Right ventricle myocardium inferior (tissue), 1 donor: ENCODE measurements around the gene PAM16. TPM values are rescaled to one million over a fixed set of nuclear protein-coding genes. Genes with fewer than 3 reads are reported as not detected.

ENCODE experiments used
- ATAC-seq: fragments of 200-7000 bp; cut with Tn5 transposase; one replicate; pipeline ENCODE4 v1.9.1; 2020; ENCODE audit warnings: mild to moderate bottlenecking, moderate library complexity
- DNase-seq: peaks from one replicate; pipeline ENCODE4 v3.0.0; 2021; ENCODE audit errors: missing footprints
- intact Hi-C: fragments of 100-400 bp; cut with DNase I; formaldehyde crosslinking; loops from one replicate; pipeline ENCODE4 v1.11.0; 2022
- total RNA-seq: library from RNA; stranded (reverse); fragmentation: NEBNext Ultra II Directional; extraction: Animal tissue kit (Norgen Biotek cat#: 25700); gene quantifications from one replicate; pipeline ENCODE4 v1.2.1, GENCODE V29; 2021
- donor health status: DM: no; HTN: yes; CAD: no; lungs with severe emphysema.

PAM16 gene
- total RNA-seq, 1 donor from 2014 or later, result 73.4 TPM

DNA sequence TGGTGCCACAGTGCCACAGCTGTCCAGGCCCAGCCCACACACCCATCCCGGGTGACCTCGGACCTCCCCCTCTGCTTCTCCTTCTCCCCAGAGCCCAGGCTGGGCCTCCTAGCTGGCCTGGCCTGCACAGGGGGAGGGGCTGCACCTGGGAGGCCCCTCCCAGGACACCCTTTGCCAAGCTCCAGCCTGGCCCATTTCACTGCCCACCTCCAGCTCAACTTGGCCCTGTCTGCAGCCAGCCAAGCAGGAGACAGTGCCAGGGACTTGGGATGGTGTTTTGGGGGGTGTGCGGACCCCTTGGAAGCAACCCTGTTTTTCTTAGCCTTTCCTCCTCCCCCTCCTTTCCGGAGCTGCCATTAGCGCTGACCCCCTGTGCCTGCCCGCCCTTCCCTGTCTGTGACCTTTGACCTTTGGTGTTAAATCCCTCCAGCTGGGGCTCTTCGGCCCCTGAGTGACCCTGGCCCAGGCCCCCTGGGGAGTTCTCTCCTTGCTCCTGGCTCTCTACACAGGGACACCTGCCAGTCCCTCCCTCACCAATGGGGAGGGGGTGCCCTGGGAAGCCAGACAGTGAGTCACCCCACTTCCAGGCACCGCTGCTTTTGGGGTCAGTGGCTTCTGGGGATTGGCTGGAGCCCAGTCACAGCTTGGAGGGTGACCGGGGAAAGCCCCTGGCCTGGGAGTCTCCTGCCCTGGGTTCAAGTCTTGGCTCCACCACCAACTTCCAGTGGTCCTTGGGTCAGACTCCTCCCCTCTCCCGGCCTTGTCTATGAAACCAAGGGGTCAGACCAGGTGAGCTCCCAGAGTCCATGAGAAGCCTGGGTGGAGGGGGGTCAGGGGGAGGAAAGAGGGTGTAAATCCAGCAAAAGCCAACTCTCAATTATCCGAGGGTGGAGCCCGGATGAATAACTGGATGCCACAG lies 33.3 kb downstream of the PAM16 start:
- DNase-seq (peak; percentile 58), ATAC-seq (no peak)
- intact Hi-C loops, result no loop called here

DNA sequence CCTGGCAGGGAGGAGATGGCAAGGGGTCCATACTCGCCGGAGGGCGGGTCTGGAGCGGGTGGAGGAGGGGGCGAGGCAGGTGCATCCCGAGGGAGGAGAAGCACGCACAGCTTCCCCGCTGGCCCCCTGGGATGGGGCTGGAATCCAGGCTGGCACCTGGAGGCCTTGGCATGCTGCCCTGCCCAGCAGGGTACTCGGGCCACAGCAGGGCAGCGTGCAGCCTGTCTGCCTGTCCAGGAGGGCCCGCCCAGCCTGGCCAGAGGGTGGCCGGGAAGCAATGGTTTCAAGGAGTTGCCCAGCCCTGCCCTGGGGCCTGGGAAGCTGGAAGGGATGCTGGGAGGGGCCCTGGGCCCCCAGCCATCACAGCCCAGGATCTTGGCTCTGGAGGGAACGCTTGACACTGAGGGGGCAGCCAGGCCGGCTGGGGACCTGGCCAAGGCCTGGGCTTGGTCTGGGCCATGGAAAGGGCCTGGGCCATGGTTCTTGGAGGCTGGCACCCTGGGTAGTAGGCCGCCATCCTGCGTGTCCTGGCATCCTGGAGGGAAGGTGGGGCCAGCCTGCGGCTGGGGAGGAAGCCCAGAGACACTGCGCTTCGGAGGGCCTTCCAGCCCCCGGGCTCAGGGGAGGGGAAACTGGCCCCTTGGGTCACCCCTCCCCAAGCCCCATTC lies 34.1 kb downstream of the PAM16 start:
- intact Hi-C loops, result no loop called here
- ATAC-seq (peak; percentile 39), DNase-seq (peak; percentile 73)

DNA sequence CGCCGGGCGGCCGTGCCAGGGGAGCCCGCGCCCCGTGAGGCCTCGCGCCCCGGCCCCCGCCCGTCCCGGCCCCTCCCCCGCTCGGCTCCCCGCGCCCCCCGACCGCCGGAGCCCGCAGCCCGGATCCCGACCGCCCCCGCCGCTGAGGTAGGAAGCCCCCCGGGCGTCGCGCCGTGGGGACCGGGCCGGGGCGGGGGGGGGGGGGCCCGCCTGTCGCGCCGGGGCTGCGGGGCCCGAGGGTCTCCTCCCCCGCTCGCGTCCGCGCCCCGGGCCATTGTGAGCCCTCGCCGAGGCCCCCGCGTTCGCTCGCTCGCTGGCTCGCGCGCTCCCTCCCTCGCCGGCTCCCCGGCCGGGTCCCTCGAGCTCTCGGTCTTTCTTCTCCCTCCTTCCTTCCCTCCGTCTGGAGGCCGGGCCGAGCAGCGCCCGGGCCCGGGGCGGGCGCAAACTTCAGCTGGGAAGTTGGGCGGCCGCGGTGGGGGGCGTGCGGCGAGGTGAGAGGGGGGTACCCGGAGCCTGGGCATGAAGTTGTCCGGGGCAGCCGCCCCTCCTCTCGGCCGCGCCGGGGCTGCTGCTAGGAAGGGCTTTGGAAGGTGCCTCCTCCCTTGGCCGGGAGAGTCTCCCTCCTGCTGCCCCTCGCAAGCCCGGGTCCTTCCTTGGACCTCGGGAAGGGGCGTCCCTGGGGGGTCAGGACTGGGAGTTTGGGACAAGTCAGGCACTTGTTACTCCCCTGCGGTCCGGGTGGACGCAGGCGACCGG lies 34.8 kb downstream of the PAM16 start:
- DNase-seq (no peak), ATAC-seq (no peak)
- intact Hi-C loops, result no loop called here

DNA sequence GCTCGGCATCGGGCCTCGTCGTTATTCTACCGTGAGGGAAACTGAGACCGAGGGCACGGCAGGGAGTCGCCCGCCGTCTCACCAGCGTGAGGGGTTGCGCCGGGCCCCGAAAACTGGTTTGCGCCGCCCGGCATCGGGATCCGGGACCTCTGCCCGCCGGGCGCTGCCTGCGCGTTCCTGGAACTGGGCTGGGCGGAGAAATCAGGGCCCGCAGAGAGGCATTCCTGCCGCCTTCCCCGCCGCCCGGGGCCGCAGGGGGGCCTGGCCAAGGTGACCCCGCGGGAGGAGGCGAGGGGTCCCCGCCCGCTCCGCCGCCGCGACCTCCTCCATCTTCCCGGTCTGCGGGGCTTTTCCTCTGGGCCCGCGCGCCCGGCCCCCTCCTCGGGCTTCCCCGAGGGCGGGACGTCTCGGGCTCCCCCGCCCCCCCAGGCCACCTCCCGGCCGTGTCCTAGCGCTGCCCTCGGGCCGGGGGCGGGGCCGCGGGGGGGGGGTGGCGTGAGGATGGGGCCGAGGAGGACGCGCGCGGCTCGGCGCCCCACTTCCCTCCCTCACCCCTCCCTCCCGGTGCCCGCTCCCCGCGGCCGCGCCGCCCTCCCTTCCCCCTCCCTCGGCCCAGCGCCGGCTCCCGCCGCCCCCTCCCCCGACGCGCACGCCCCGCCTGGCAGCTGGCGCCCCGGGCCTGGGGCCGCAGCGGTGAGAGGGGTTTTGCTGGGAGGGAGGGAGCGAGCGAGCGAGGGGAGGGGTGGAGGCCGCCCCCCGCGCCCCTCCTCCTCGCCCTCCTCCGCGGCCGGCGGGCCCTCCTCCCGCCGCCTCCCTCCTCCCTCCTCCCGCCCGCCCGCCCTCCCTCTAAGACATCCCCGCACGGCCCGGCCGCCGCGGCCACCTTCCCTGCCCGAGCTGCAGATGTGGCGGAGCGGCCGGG lies 35.7 kb downstream of the PAM16 start, which contains the start of gene GLIS2:
GLIS2 (plus strand) TSS at position 882 of the 922 bp plus-strand sequence. CDS start 16,214 bp downstream, outside the sequence.
- ATAC-seq (peak; percentile 82), DNase-seq (peak; percentile 87)
- intact Hi-C loops, result no loop called here

DNA sequence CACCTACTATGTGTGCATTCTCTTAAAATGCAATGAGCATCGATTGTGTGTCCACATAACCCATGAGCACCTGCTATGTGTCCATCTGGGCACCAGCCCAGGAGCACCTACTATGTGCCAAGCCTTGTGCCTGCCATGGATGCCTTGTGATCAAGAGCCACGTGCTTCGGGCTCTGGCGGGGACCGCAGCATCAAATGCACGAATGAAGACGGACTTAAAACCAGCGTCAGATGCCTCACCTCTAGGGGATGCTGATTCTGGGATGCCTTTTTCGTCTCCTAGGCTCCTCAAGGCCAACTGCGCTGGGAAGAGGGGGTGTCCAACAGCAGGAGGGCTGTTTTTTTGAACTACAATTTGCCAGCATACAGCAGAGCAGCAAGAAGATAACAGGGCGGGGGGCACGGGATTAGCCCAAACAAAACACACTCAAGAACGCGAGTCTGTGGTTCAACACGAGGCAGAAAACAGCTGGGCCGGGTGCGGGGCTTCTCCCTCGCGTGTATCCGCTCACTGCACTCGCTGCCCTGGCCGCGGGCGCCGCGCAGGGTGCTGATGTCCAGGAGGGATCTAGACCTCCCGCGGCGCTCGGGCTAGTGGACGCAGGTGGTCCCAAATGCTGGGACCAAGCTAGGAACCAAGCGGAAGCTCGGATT lies 36.5 kb downstream of the PAM16 start:
- no peak for ATAC-seq
- no peak for DNase-seq
- intact Hi-C loops, result no loop called here

DNA sequence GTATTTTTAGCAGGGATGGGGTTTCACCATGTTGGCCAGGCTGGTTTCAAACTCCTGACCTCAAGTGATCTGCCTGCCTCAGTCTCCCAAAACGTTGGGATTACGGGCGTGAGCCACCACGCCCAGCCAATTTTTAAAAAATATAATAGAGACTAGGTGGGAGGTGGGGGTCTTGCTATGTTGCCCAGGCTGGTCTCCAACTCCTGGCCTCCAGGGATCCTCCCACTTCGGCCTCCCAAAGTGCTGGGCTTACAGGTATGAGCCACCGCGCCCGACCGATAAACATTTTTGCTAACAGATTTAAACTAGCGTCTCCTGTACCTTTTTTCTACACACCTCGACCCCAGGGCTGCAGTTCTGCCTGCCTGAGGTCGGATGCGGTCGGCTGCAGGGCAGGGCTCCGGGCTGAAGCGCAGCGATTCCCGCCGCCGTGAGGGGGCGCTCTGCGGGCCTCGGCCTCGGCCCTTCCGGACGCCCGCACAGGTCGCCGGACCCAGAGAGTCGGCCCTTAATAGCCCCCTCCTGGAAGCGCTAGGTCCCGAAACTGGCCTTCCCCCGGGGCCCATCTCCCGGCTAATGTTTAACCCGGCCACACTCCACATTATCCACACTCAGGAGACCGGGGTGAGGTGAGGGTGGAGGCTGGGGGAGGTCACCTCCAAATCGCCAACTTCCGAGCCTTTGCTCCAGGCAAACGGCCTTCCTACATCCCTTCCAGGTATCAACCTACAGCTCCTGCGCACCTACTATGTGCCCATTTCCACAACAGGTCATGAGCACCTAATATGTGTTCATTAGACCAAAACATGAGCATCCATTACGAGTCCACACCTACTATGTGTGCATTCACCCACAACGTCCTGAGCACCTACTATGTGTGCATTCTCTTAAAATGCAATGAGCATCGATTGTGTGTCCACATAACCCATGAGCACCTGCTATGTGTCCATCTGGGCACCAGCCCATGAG lies 37.3 kb downstream of the PAM16 start:
- no peak for ATAC-seq
- no peak for DNase-seq
- intact Hi-C loops, result no loop called here

DNA sequence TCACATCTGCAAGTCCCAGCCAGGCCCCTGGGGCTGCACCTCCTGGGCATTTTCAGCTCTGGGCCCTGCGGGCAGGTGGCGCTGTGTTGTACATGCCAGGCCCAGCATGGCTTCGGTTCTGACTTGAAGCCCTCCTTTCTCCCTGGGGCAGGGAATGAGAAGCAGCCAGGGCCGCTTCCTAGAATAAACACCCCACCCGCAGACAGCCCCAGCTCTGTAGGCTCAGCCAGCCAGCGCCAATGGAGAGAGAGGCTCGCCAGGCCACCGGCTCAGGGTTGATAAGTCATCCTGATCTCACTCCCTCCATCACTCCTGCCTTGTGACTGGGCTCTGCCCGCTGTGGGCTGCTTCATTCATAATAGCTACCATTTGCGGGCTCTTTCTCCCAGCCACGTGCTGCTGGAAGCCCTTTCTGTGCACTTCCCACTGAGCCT lies 41.3 kb downstream of the PAM16 start:
- DNase-seq (no peak), ATAC-seq (peak; percentile 9)
- intact Hi-C loops, result loop anchor here (2.0 kb wide), 1 partner anchor 19 kb away; no protein-coding TSS in a partner anchor

DNA sequence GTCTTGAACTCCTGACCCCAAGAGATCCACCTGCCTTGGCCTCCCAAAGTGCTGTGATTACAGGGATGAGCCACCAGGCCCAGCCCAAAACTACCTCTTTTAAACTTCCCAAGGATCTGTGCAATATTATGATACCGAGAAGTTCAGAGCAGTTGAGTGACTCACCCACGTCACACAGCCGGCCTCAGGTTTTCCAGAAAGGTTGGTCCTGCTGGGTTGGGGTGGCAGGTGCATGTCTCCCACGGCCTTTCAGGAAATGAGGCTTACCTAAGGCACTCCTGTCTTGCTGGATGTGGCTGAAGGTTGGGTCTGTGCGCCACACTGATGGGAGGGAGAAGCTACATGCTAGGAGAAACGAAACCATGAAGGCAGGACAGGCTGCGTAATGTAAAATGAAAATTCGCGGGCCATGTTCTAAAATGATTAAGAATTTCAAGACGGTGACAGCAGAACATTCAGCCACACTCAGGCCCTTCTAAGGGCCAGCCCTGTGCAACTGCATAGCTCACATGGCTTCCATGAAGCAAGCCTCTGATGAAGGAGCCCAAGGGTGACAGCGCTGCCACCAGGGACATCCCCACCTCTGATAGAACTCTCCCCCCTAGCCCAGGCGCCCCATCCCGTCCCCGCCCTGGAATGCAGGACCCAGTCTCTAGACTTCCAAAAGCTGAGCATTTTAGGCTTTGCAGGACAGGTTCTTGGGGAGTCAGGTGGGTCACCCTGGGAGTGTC lies 41.9 kb downstream of the PAM16 start:
- DNase-seq (no peak), ATAC-seq (no peak)
- intact Hi-C loops, result loop anchor here (2.0 kb wide), 1 partner anchor 20 kb away; no protein-coding TSS in a partner anchor

DNA sequence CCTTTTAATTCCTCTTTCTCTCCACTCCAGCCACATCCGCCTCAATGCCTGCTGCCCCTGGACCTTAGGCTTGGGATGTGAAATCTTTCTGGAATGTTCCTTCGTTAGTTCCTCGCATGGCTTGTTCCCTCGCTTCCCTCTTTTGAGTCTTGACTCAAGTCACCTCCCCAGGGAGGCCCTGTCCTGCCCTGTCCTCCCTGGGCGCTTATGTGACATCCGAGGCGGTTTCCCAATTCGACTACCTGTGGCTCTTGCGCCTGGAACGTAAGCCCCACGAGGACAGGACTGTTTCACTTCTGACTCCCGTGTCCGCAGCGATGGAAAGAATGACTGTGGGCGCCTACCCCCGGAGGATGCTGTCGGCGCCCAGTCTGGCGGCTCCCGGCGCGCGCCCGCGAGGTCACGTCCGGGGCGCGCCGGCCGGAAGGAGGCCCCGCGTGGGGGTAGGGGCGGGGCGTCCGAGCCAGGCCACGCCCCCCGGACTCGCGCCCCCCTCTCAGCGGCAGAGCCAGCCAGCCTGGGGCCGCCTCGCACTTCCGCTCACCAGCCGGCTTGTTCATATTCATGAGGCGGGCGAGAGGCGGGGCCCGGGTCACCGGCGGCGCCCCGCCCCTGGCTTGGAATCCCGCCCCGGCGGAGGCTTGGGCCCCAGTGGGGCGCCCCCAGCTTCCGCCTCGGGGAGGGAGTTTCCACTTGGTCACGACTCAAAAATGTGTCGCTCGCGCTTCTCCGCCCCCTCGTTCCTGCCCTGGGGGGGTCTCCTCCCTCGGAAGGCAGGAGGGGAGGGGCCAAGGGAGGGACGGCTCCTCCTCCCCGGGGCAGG lies 43.7 kb downstream of the PAM16 start:
- intact Hi-C loops, result loop anchor here (2.0 kb wide), 2 partner anchors 21 to 35 kb away; partner anchors contain the start of gene TFAP4
- ATAC-seq, result peak; percentile 97
- peak; percentile 98 for DNase-seq

DNA sequence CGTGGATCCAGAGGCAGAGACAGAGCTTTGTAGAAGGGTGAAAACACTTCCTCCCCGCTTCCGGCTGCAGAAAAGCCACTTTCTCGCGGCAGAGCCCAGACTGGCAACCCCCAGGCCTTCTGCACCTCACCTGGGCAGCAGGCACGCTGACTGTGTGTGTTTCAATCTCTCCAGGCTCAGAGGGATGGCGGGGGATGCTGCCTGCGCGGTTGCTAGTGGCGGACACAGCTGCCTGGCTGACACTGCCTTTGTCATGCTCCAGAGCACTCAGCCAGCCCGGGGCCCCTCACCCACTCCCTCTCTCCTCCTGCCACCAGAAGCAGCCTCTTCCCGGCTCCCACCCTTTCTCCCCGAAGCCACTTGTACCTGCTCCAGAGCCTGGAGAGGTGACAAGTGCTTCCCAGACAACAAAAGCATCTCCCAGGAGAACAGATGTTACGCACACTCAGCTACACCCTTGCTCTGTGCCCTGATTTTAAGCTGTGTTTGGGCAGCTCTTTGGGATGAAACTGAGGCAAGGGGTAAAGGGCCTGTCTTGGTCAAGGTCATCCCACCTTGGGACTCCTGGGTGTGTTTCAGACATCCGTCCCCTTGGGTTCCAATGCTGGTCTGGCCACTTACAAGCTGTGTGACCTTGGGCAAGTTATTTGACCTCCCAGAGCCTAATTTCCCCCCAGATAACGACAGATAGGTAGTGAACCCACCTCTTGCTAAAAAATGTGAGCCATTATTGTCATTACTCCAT lies 44.5 kb downstream of the PAM16 start:
- intact Hi-C loops, result loop anchor here (2.0 kb wide), 1 partner anchor 34 kb away; the partner anchor contains the start of gene TFAP4
- ATAC-seq (no peak), DNase-seq (peak; percentile 49)

DNA sequence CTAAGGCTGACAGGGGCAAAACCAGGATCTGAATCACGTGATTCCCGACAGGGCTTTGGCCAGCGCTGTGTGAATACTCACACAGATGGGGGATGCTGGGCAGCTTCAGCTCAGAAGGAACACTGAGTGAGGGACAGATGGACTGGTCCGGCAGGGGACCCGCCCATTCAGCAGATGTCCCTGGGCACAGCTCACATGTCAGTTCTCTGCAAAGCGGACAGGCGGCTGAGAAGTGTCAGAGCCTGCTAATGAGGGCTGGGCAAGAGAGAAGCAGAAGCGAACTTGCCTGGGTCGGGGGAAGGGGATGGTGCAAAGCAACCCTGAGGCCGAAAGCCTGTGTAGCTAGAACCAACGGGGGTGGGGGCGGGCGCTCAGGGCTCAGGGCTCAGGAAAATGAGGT lies 47.1 kb downstream of the PAM16 start:
- intact Hi-C loops, result no loop called here
- DNase-seq (peak; percentile 28), ATAC-seq (no peak)

DNA sequence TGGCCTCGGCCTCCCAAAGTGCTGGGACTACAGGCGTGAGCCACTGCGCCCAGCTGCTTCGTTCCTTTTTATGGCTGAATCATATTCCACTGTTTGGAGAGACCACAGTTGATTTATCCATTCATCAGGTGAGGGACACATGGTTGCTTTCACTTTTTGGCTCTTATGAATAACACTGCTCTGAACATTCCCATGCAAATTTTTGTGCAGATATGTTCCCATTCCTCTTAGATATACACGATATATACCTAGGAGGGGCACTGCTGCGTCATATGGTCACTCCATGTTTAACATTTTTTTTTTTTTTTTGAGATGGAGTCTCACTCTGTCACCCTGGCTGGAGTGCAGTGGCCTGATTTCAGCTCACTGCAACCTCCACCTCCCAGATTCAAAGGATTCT lies 49.2 kb downstream of the PAM16 start:
- DNase-seq, result peak; percentile 20
- intact Hi-C loops, result no loop called here
- no peak for ATAC-seq

DNA sequence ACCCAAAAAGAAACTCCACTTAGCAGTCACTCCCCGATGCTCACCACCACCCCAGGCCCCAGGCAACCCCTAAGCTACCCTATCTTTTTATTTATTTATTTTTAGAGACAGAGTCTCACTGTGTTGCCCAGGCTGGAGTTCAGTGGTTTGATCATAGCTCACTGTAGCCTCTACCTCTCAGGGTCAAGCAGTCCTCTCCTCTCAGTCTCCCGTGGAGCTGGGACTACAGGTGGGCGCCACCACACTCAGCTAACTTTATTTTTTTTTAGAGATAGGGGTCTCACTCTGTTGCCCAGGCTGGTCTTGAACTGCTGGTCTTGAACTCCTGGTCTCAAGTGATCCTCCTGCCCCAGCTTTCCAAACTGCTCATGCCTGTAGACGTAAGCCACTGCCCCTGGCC lies 49.9 kb downstream of the PAM16 start:
- no peak for ATAC-seq
- no peak for DNase-seq
- intact Hi-C loops, result no loop called here
